Lung (tissue), 12 donors: Measurements from ENCODE around the gene CALR3. TPM values are rescaled to one million over a fixed set of nuclear protein-coding genes. Genes with fewer than 3 reads are reported as not detected.

Experiments used
- ATAC-seq: fragments of 200-7000 bp; cut with Tn5 transposase; one replicate; pipeline ENCODE4 v1.9.1; 2020; ENCODE audit warnings: moderate number of reproducible peaks; ENCODE audit not compliant: insufficient read depth, low FRiP score
- DNase-seq, 3 donors: peaks; one replicate each; pipeline ENCODE4 v3.0.0-alpha.2; 2013 to 2017
- H3K27ac ChIP-seq, 2 donors: one replicate each; pipeline ENCODE4 v1.5.1; 2013; ENCODE audit warnings: mild to moderate bottlenecking in 2 of 2, moderate library complexity in 2 of 2, control low read depth in 1 of 2, inconsistent platforms in 1 of 2, low read depth in 1 of 2, low read length in 1 of 2
- H3K27me3 ChIP-seq, 3 donors: one replicate each; pipeline ENCODE4 v1.5.1; 2013; ENCODE audit warnings: low read length in 2 of 3; ENCODE audit not compliant: control insufficient read depth in 3 of 3, insufficient read depth in 3 of 3
- H3K36me3 ChIP-seq, 4 donors: one replicate each; pipeline ENCODE4 v1.5.1; 2013; ENCODE audit warnings: low read length in 4 of 4, mild to moderate bottlenecking in 1 of 4, moderate library complexity in 1 of 4; ENCODE audit not compliant: control insufficient read depth in 4 of 4, insufficient read depth in 4 of 4
- H3K4me1 ChIP-seq, 5 donors: one replicate each; pipeline ENCODE4 v1.5.1; 2013; ENCODE audit warnings: low read length in 5 of 5, mild to moderate bottlenecking in 2 of 5, moderate library complexity in 1 of 5; ENCODE audit not compliant: control insufficient read depth in 5 of 5, insufficient read depth in 5 of 5
- H3K4me3 ChIP-seq: one replicate; pipeline ENCODE4 v1.5.1; 2013; ENCODE audit warnings: mild to moderate bottlenecking, control low read depth, moderate library complexity
- H3K9ac ChIP-seq, 2 donors: one replicate each; pipeline ENCODE4 v1.5.1; 2013; ENCODE audit warnings: low read length in 2 of 2, control low read depth in 1 of 2; ENCODE audit not compliant: insufficient read depth in 1 of 2
- H3K9me3 ChIP-seq, 4 donors: one replicate each; pipeline ENCODE4 v1.5.1; 2013; ENCODE audit warnings: low read length in 3 of 4, mild to moderate bottlenecking in 1 of 4, moderate library complexity in 1 of 4; ENCODE audit not compliant: control insufficient read depth in 4 of 4, insufficient read depth in 3 of 4
- WGBS, 2 donors: extraction: QIAGEN DNeasy Blood & Tissue Kit; methylation state at CpG; one replicate each; pipeline ENCODE4 v1.1.7; 2013; 5-methylcytosine and 5-hydroxymethylcytosine counted together
- polyA plus RNA-seq, 2 donors: library from polyadenylated mRNA; stranded (reverse); fragments of 200-250 nt; gene quantifications; one replicate each; pipeline ENCODE4 v1.2.1, GENCODE V29; 2013
- total RNA-seq, 2 donors: library from RNA; depleted of rRNA in 1 of 2; stranded (reverse); fragments of >200 nt in 1 of 2; gene quantifications; one replicate each; pipeline ENCODE4 v1.2.1, GENCODE V29; 2014 to 2021
- TF ChIP-seq, protein P1 (sequence below): IDR thresholded peaks from 2 replicates; pipeline ENCODE4 v1.5.1; 2012; ENCODE audit warnings: mild to moderate bottlenecking; ENCODE audit errors: control extremely low read depth, extremely low read depth
- donor health status: control.
- donor health status: control.
- donor health status: Bipolar disorder and iron deficiency.
- donor health status: healthy.
- donor health status: DM: yes; HTN: yes; CAD: no.

Gene CALR3
- total and polyA plus RNA-seq, 4 donors = 0.07 TPM; not detected in 3

DNA sequence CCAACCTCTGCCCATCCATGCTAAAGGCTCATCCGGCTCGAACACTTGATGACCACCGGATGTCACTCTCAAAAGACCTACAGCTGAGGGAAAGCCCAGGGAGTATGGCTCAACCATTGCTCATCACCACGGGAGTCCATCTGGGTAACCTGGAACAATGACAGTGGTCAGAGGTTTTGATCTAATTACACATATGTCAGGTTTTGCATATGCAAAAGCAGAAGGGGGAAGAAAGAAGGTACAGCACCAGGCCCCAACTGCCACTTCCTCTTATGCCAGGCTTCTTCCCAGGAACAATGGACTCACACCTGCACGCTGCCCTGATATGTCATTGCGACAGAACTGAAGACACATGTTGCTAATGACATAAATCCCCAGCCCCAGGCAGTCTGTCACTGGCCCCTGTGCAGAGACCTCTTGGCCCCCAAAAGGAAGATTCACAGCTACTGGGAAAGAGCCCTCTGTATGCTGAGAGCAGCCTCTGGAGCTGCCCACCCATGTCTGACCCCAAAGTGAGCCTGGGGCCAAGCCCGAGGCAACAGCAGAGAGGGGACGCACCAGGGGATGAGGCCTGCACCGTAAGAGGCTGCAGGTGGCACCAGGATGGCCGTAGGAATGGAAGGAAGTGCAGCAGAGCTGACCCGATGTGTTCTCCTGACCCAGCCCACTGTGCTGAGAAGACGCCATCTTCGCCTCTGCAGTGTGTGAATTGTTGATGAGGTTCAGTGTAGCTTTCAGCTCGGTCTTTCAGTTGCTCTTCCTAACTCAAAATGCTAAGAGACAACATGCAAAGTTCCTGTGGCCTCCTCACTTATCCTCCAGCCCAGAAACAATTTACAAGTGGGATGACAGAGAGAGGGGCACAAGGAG lies 50.5 kb downstream of the CALR3 start:
- peaks cover 0 to 6% (median 2%) of the 10 kb centered on the region in 4 donors for H3K36me3 ChIP-seq
- H3K4me1 ChIP-seq = peaks cover 5 to 30% (median 23%) of the 10 kb centered on the region in 5 donors
- DNase-seq (no peak), ATAC-seq (no peak)
- WGBS, 2 donors = 53 to 76% methylated on average over 14 of the region's 14 CpGs
- peak overlapping the region in 1 of 2 donors; percentile 74 for H3K27ac ChIP-seq
- no peak overlapping the region for H3K4me3 ChIP-seq
- TF ChIP-seq, protein P1, sequence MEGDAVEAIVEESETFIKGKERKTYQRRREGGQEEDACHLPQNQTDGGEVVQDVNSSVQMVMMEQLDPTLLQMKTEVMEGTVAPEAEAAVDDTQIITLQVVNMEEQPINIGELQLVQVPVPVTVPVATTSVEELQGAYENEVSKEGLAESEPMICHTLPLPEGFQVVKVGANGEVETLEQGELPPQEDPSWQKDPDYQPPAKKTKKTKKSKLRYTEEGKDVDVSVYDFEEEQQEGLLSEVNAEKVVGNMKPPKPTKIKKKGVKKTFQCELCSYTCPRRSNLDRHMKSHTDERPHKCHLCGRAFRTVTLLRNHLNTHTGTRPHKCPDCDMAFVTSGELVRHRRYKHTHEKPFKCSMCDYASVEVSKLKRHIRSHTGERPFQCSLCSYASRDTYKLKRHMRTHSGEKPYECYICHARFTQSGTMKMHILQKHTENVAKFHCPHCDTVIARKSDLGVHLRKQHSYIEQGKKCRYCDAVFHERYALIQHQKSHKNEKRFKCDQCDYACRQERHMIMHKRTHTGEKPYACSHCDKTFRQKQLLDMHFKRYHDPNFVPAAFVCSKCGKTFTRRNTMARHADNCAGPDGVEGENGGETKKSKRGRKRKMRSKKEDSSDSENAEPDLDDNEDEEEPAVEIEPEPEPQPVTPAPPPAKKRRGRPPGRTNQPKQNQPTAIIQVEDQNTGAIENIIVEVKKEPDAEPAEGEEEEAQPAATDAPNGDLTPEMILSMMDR = no peak
- H3K27me3 ChIP-seq = no peaks in the 10 kb centered on the region
- H3K9ac ChIP-seq = no peak overlapping the region
- H3K9me3 ChIP-seq = no peaks in the 10 kb centered on the region

DNA sequence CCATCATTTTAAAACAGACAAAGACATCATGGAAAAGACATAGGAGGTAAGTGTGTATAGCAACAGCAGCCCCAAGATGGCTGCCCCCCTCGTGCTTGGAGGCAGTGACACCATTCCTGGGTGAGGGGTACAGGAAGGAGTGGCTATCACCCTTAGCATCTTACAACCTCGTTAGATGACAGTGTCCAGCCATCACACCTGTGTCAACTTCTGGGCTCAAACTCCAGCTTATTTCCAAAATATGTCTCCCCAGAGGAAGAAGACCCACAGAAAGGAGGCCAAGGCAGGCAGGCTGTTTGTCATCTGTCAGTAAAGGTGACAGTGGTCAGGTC lies 51.7 kb downstream of the CALR3 start:
- 47 to 63% methylated on average over 2 of the region's 2 CpGs for WGBS, 2 donors
- no peak overlapping the region for H3K9ac ChIP-seq
- peaks cover 5 to 30% (median 23%) of the 10 kb centered on the region in 5 donors for H3K4me1 ChIP-seq
- H3K9me3 ChIP-seq = no peaks in the 10 kb centered on the region
- TF ChIP-seq, protein P1 = no peak
- H3K4me3 ChIP-seq = no peak overlapping the region
- H3K27me3 ChIP-seq = no peaks in the 10 kb centered on the region
- no peak for DNase-seq
- peak overlapping the region in 1 of 2 donors; percentile 39 for H3K27ac ChIP-seq
- no peak for ATAC-seq
- peaks cover 0 to 6% (median 5%) of the 10 kb centered on the region in 4 donors for H3K36me3 ChIP-seq

DNA sequence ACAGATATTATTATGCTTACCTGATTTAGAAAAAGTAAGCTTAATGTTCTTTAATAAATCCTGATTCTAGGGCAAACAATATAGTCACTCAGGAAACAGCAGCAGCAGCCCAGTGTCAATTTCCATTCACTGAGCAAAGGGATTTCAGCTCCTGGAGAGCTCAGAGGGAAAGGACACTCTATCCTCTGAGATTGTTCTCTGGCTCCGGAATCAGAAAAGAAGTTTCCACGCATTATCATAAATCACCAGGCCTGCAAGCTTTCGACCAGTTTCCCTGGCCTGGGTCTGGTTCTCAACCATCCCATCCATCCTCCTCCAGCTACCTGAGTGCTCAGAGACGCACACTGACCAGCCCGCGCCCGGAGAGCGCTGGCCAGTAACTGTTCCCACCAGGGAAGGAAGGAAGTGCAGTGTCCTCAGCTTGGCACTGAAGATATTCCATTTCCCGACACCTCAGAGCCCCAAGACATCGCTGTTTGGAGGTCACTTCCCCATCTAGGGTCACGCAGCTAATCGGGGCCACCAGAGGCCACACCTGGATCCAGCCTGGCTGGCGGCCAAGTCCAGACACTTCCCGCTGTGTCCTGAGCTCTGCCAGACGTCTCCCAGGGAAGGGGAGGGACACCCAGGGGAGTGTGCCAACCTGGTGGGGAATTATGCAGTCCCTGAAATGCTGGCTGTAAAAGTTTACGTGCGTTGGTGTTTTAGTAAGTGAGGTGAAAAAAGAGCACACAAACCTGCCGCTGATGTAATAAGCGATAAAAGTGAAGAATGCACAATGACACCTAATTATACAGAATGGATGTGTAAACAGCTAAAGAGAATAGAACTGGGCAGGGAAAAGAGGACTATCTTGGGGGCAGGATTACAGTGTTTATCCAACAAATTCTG lies 53.3 kb downstream of the CALR3 start:
- 39 to 45% methylated on average over 19 of the region's 19 CpGs for WGBS, 2 donors
- ATAC-seq = no peak
- peak overlapping the region; percentile 24 to 58 for H3K27ac ChIP-seq

More for the DNA sequence above, 53.3 kb downstream of the CALR3 start:
- Histone ChIP-seq H3K27me3 (no peaks in the 10 kb centered on the region), H3K4me1 (peaks cover 5 to 28% (median 23%) of the 10 kb centered on the region in 5 donors), H3K36me3 (peaks cover 0 to 14% (median 7%) of the 10 kb centered on the region in 4 donors), H3K9me3 (no peaks in the 10 kb centered on the region), H3K9ac (peak overlapping the region in 1 of 2 donors; percentile 17), H3K4me3 (no peak overlapping the region)
- no peak for DNase-seq
- TF ChIP-seq, protein P1 = no peak
